B cell (primary cell): ENCODE measurements around the gene RREB1.

Experiments used
- CTCF ChIP-seq: fragments of 200-600 bp; IDR thresholded peaks from one replicate; pipeline ENCODE4 v1.8.0; 2022; ENCODE audit warnings: antibody characterized with exemption, mild to moderate bottlenecking
- EZH2 ChIP-seq: IDR thresholded peaks from 2 replicates; pipeline ENCODE4 v1.6.1; 2012; ENCODE audit warnings: borderline replicate concordance, low read depth, mild to moderate bottlenecking, moderate library complexity, low read length; ENCODE audit not compliant: insufficient read depth, poor library complexity, severe bottlenecking

GRCh38 chr6:7080311-7080710, 27.4 kb upstream of the RREB1 start:
- TF ChIP-seq CTCF (no peak), EZH2 (no peak)
